Left cardiac atrium (tissue), 4 donors: ENCODE results near the gene TBC1D2. TPM values are rescaled to one million over a fixed set of nuclear protein-coding genes. Genes with fewer than 3 reads are reported as not detected.
"Not testable (repeated sequence)": the region's sequence is repeated elsewhere in the genome, so short reads cannot be mapped to it uniquely, and the experiment has no call there.

Experiments
- ATAC-seq, 2 donors: fragments of 200-7000 bp; cut with Tn5 transposase; one replicate each; pipeline ENCODE4 v1.9.1; 2020; ENCODE audit warnings: mild to moderate bottlenecking in 2 of 2, moderate library complexity in 2 of 2
- DNase-seq: peaks from one replicate; pipeline ENCODE4 v3.0.0-alpha.2; 2020
- intact Hi-C, 2 donors: fragments of 100-400 bp; cut with DNase I; formaldehyde crosslinking; loops; one replicate each; pipeline versions ENCODE4 v1.14.1 to v1.15.1; 2022 to 2023
- long read RNA-seq: library from polyadenylated mRNA; unstranded; transcript quantifications from one replicate; pipeline ENCODE4 v2.0.0, GENCODE V29; 2021
- total RNA-seq, 2 donors: library from RNA; stranded (reverse); fragmentation: NEBNext Ultra II Directional; extraction: Animal tissue kit (Norgen Biotek cat#: 25700); gene quantifications; one replicate each; pipeline ENCODE4 v1.2.1, GENCODE V29; 2021
- donor health status: DM: no; HTN: yes; CAD: no.
- donor health status: DM: no; HTN: yes; CAD: no; lungs with severe emphysema.
- donor health status: DM: yes; HTN: yes; CAD: no.
- donor health status: Dilated cardiomyopathy.

TBC1D2 gene
- total RNA-seq: 1 to 10 TPM; 4.4 to 5.3 TPM
- long read RNA-seq, partial matches to known transcripts: 2 of 5 reads
- long read RNA-seq, other reads (novel, unspliced or antisense): 1 of 5 reads

GRCh38 chr9:98255578-98256296 is at the start of gene TBC1D2:
TBC1D2 (minus strand) TSS chr9:98255649; CDS start chr9:98255541, 108 bp downstream.
- DNase-seq: peak; percentile 94
- intact Hi-C loops: loop anchor here (5.0 kb wide), 2 partner anchors 273 to 333 kb away; partner anchors contain the start of genes ANP32B (in 1 of the 2) and TRMO (in 1 of the 2)
- ATAC-seq: peak; percentile 97 to 98

- DNase-seq: no peak
- no peak for ATAC-seq
- intact Hi-C loops: no loop called here
Measured at GRCh38 chr9:98304381-98304780, 48.9 kb upstream of the TBC1D2 start.

- intact Hi-C loops: no loop called here
- no peak for DNase-seq
- no peak for ATAC-seq
Measured at GRCh38 chr9:98303633-98304125, 48.2 kb upstream of the TBC1D2 start.

- intact Hi-C loops: no loop called here
- ATAC-seq (no peak), DNase-seq (no peak)
Measured at GRCh38 chr9:98302938-98303632, 47.6 kb upstream of the TBC1D2 start.

GRCh38 chr9:98302150-98302549 is 46.7 kb upstream of the TBC1D2 start:
- no peak for DNase-seq
- intact Hi-C loops: no loop called here
- no peak for ATAC-seq

- no peak for ATAC-seq
- intact Hi-C loops: no loop called here
- DNase-seq: no peak
Measured at GRCh38 chr9:98300611-98301010, 45.2 kb upstream of the TBC1D2 start.

GRCh38 chr9:98298476-98298875 is 43.0 kb upstream of the TBC1D2 start:
- intact Hi-C loops: no loop called here
- DNase-seq (no peak), ATAC-seq (no peak)

GRCh38 chr9:98295824-98296223 is 40.4 kb upstream of the TBC1D2 start:
- intact Hi-C loops: no loop called here
- ATAC-seq (no peak), DNase-seq (no peak)

GRCh38 chr9:98291820-98292219 is 36.4 kb upstream of the TBC1D2 start:
- intact Hi-C loops: no loop called here
- ATAC-seq (no peak), DNase-seq (no peak)

- intact Hi-C loops: no loop called here
- ATAC-seq (no peak), DNase-seq (no peak)
Measured at GRCh38 chr9:98290411-98290810, 35.0 kb upstream of the TBC1D2 start.

GRCh38 chr9:98289614-98290201 is 34.3 kb upstream of the TBC1D2 start:
- intact Hi-C loops: no loop called here
- ATAC-seq (no peak), DNase-seq (no peak)

GRCh38 chr9:98288881-98289280 is 33.4 kb upstream of the TBC1D2 start:
- ATAC-seq (no peak), DNase-seq (no peak)
- intact Hi-C loops: no loop called here

- no peak for ATAC-seq
- intact Hi-C loops: no loop called here
Measured at GRCh38 chr9:98287384-98287783, 31.9 kb upstream of the TBC1D2 start.

GRCh38 chr9:98285446-98285845 is 30.0 kb upstream of the TBC1D2 start:
- DNase-seq (no peak), ATAC-seq (no peak)
- intact Hi-C loops: no loop called here

More at GRCh38 chr9:98287384-98287783, 31.9 kb upstream of the TBC1D2 start:
- DNase-seq: no peak

- intact Hi-C loops: no loop called here
- DNase-seq: no peak
- no peak for ATAC-seq
Measured at GRCh38 chr9:98284754-98285153, 29.3 kb upstream of the TBC1D2 start.

GRCh38 chr9:98283143-98283542 is 27.7 kb upstream of the TBC1D2 start:
- DNase-seq, intact Hi-C loops, ATAC-seq: not testable (repeated sequence)

- intact Hi-C loops: no loop called here
- no peak for ATAC-seq
- DNase-seq: no peak
Measured at GRCh38 chr9:98281281-98281680, 25.8 kb upstream of the TBC1D2 start.

GRCh38 chr9:98280574-98280973 is 25.1 kb upstream of the TBC1D2 start:
- intact Hi-C loops: no loop called here
- no peak for DNase-seq
- ATAC-seq: no peak

GRCh38 chr9:98280162-98280561 is 24.7 kb upstream of the TBC1D2 start:
- ATAC-seq: no peak
- intact Hi-C loops: no loop called here
- DNase-seq: no peak

- DNase-seq: no peak
- intact Hi-C loops: no loop called here
- ATAC-seq: no peak
Measured at GRCh38 chr9:98276907-98277469, 21.5 kb upstream of the TBC1D2 start.
